ENCODE data around the gene VILL. TPM values are rescaled to one million over a fixed set of nuclear protein-coding genes. Genes with fewer than 3 reads are reported as not detected.

The VILL gene
- total RNA-seq, 4 donors from 2014 or later: 5.5 to 13.0 (median 9.5) TPM

DNA sequence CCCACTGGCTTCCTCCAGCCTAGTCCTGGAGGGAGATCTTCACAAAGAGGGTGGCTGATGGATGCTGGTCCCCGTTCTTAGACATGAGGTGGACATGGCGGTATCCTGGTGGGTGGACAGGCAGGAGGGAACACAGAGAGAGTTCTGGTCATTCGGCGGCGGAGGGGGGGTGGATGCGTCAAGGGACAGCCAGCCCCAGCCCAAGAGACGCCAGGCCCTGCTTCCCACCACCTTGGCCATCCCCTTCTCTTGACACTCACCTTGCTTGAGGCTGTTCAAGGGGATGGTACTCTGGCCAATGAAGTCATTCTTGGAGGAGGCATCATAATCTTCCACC, 17.1 kb downstream of the VILL start:
- Histone ChIP-seq H3K27ac (no peak overlapping the region), H3K36me3 (peaks cover 10 to 13% of the 10 kb centered on the region in 2 donors), H3K27me3 (no peaks in the 10 kb centered on the region), H3K4me1 (peaks cover 20 to 27% of the 10 kb centered on the region in 2 donors), H3K4me3 (replicated peaks in 1 of 3) (no peak overlapping the region), H3K9me3 (no peaks in the 10 kb centered on the region)
- no peak for TF ChIP-seq POLR2A (IDR thresholded peaks at IDR 0.05)
- TF ChIP-seq, protein P1, sequence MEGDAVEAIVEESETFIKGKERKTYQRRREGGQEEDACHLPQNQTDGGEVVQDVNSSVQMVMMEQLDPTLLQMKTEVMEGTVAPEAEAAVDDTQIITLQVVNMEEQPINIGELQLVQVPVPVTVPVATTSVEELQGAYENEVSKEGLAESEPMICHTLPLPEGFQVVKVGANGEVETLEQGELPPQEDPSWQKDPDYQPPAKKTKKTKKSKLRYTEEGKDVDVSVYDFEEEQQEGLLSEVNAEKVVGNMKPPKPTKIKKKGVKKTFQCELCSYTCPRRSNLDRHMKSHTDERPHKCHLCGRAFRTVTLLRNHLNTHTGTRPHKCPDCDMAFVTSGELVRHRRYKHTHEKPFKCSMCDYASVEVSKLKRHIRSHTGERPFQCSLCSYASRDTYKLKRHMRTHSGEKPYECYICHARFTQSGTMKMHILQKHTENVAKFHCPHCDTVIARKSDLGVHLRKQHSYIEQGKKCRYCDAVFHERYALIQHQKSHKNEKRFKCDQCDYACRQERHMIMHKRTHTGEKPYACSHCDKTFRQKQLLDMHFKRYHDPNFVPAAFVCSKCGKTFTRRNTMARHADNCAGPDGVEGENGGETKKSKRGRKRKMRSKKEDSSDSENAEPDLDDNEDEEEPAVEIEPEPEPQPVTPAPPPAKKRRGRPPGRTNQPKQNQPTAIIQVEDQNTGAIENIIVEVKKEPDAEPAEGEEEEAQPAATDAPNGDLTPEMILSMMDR (IDR thresholded peaks at IDR 0.05): no peak
- intact Hi-C loops (cut with DNase I): no loop called here
- 97 to 100% methylated on average over 2 to 7 of the region's 7 CpGs for WGBS, 2 donors
- no peak for DNase-seq

DNA sequence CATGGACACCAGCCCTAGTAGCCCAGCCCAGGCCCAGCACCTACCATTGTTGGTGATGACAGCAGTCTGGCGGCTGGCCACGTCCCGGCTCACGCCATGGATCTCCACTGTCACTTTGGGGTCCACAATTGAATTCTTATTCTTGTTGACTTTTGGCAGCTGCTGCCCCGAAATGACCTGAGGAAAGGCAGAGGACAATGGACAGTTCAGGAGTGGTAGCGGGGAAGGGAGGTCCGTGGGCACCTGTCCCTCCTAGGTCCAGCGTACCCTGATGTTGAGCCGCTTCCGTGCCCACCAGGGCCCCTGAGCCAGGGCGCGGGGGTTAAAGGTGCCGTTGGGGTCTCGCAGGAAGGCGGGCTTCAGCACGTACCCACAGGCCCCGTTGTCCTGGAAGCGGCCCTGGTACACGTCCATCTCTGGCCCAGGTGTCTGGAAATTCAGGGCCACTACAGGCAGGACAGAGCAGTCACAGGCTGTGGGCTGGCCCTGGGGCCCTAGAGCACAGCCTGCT, 17.7 kb downstream of the VILL start:
- intact Hi-C loops (cut with DNase I): no loop called here

DNA sequence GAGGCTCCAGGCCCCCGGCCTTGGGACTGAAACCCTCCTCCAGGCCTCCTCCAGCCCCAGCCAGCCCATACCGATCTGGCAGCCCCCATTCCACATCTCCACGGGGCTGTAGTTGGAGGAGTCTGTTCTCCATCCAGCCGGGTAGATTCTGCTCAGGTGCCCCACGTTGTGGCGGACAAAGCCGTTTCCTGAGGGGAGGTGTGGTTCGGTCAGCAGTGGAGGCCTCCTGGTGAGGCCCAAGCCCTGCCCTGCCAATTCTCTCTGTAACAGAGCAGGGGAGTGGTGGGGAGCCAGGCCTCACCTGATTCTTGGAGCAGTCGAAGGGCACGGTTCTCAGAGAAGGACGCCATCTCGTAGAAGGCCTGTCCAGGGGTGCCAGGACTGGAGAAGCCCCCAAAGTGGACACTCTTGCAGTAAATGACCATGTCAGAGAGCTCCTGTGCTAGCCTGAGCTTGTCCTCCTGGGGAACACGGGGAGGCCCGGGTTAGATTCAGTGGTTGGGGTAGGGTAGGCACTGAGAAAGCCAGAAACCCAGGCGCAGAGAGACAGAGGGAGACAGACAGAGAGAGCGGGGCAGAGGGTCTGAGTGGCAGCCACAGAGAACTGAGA, 18.5 kb downstream of the VILL start:
- intact Hi-C loops (cut with DNase I): no loop called here
- Histone ChIP-seq H3K36me3 (peaks cover 10 to 13% of the 10 kb centered on the region in 2 donors), H3K9me3 (no peaks in the 10 kb centered on the region), H3K4me1 (peaks cover 16 to 19% of the 10 kb centered on the region in 2 donors), H3K27me3 (no peaks in the 10 kb centered on the region), H3K27ac (no peak overlapping the region), H3K4me3 (replicated peaks in 1 of 3) (no peak overlapping the region)
- no peak for TF ChIP-seq POLR2A (IDR thresholded peaks at IDR 0.05)
- TF ChIP-seq, protein P1 (IDR thresholded peaks at IDR 0.05): no peak
- DNase-seq: no peak
- WGBS, 2 donors: 89 to 92% methylated on average over 13 to 16 of the region's 16 CpGs

More for the DNA sequence above, 17.7 kb downstream of the VILL start:
- H3K36me3 ChIP-seq: peaks cover 10 to 13% of the 10 kb centered on the region in 2 donors
- H3K9me3 ChIP-seq: no peaks in the 10 kb centered on the region
- no peak overlapping the region for H3K27ac ChIP-seq
- no peak overlapping the region for H3K4me3 ChIP-seq (replicated peaks in 1 of 3)
- no peak for DNase-seq
- H3K4me1 ChIP-seq: peaks cover 20 to 27% of the 10 kb centered on the region in 2 donors
- TF ChIP-seq, protein P1 (IDR thresholded peaks at IDR 0.05): no peak
- TF ChIP-seq POLR2A (IDR thresholded peaks at IDR 0.05): no peak
- H3K27me3 ChIP-seq: no peaks in the 10 kb centered on the region
- 93 to 96% methylated on average over 9 to 16 of the region's 19 CpGs for WGBS, 2 donors

DNA sequence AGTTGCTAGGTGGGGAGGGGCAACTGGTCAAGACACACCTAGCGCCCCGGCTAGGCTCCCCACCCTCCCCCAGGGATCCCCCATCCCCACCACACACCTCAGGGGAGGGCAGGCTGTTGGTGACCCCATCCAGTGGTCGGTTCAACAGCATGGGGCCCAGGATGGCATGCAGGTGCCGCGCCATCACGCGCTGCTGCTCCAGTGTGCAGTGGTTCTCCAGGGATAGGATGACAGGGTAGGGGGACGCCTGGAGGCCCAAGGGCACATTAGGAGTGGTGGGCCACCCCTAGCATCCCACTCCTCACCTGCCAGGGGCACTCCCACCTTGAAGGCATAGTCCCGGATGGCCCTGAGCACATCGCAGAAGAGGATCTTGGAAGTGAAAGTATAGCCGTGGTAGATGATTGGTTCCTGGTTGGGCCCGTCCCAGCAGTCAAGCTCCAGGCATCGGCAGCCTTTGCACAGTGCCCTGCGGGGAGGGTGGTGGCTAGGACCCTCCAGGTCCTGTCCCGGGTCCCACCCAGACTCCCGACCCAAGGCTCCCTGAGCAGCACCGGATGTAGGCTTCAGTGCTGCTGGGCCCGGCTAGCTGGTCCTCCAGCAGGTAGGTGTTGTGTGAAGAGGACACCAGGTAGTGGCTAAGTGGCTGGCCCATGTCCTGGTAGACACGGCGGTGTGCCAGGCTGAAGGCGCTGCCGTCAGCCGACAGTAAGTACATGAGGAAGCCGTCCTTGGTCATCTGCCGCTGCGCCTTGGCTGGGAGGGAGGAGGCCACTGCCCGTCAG, 19.4 kb downstream of the VILL start:
- Histone ChIP-seq H3K4me3 (replicated peaks in 1 of 3) (no peak overlapping the region), H3K27me3 (no peaks in the 10 kb centered on the region), H3K36me3 (peaks cover 10 to 13% of the 10 kb centered on the region in 2 donors), H3K4me1 (peaks cover 8 to 10% of the 10 kb centered on the region in 2 donors), H3K9me3 (no peaks in the 10 kb centered on the region), H3K27ac (no peak overlapping the region)
- 89 to 90% methylated on average over 23 to 24 of the region's 27 CpGs for WGBS, 2 donors
- DNase-seq: no peak
- TF ChIP-seq, protein P1 (IDR thresholded peaks at IDR 0.05): no peak
- intact Hi-C loops (cut with DNase I): no loop called here

DNA sequence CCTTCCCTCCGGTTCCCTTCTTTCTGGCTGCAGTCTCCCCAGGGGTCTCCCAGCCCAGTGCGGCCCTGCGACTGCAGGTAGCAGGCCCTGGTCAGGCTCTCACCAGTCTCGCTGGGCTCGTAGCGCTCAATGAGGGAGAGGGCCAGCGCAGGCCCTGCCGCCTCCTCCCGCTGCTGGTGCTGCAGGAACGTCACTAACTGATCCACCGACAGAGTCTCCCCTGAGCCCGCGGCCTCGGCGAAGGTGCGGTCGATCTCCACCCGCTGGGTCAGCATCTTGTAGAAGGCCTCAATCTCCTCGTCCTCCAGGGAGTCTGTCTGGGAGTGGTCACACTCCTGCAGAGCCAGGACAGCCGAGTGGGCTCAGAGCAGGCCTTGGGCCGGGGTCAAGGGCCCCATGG, 20.5 kb downstream of the VILL start:
- no peaks in the 10 kb centered on the region for H3K27me3 ChIP-seq
- no peak for TF ChIP-seq POLR2A (IDR thresholded peaks at IDR 0.05)
- TF ChIP-seq, protein P1 (IDR thresholded peaks at IDR 0.05): no peak
- H3K4me3 ChIP-seq (replicated peaks in 1 of 3): no peak overlapping the region
- intact Hi-C loops (cut with DNase I): no loop called here
- DNase-seq: no peak
- H3K4me1 ChIP-seq: no peaks in the 10 kb centered on the region
- WGBS, 2 donors: 88 to 97% methylated on average over 1 to 6 of the region's 21 CpGs
- no peak overlapping the region for H3K27ac ChIP-seq
- H3K36me3 ChIP-seq: peaks cover 20 to 24% of the 10 kb centered on the region in 2 donors
- no peaks in the 10 kb centered on the region for H3K9me3 ChIP-seq
